GM21825 (cell line): ENCODE measurements around the gene CDC14A.
"Not testable (repeated sequence)": the region's sequence is repeated elsewhere in the genome, so short reads cannot be mapped to it uniquely, and the experiment has no call there.

Experiments
- ATAC-seq: cut with Tn5 transposase; IDR thresholded peaks from one replicate; pipeline ENCODE4 v1.9.1; 2021; ENCODE audit warnings: mild to moderate bottlenecking, moderate library complexity; ENCODE audit not compliant: unreplicated experiment

CDC14A gene

DNA sequence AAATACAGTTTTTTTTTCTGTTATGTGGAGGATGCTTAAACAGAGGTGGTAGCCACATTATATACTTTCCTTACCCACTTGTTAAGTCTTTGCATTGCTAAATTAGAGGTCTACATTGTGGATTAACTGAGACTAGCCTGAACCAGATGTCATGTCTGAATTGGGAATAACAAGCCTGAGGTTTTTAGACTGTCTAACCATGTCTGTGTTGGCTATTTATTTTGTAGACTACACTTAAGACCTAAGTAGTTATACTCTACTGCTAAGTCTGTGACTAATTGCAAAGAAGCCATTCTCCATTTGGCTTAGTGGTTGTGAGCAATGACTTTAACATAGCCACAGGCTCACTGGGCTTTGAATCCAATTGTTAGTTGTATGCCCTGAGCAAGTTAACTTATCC is 45.4 kb downstream of the CDC14A start:
- no peak for ATAC-seq

DNA sequence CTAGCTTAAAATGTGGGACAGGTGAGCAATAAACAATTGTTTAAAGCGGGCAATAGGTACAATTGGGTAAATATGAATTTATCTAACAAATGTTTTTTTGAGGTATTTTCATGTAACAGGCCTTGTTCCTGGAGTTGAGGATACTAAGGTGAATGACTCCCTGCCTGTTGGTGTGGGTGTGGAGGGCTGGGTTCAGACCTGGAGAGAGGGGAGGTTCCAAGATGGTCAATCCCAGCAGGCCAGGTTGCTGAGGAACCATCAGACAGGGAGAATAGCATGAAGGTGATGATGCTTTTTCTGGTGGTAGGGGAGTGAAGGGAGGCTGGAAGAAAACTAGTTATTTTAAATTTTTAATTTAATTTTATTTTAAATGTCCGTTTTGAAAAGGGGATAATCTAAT is 46.3 kb downstream of the CDC14A start:
- no peak for ATAC-seq

DNA sequence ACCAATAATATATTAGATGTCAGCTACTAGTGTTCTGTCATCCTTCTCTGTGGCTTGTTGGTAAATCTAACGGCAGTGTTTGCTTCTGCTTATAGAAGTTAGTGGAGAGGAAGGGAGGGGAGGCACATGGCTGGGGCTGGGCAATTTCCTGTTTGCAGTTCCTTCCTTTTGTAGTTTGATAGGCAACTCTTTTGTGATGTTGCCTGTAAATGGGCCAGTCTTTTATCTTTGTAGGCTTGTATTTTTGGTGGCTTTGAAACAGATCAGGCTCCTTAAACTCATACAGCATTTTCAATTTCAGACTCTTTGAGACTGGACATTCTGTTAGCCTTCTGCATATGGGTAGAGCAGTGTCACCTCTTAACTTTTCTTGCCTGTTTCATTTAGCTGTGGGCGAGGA is 48.1 kb downstream of the CDC14A start:
- no peak for ATAC-seq

DNA sequence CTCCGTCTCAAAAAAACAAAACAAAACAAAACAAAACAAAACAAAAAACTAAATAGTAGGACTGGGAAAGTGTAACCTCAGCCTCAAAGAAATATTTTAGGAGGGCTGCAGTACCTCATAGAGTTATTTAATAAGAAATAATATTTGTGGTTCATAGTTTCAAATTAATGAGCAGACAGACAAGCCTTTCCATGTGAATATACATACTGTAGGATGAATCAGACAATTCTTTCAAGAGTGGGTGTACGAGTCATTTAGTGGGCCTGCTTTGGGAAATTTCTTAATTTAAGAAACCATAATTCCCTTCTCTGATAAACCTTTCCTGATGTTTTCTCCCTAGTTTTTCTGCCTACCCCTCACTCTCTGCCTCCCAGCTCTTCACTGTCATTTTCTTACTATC is 52.5 kb downstream of the CDC14A start:
- ATAC-seq, result no peak

DNA sequence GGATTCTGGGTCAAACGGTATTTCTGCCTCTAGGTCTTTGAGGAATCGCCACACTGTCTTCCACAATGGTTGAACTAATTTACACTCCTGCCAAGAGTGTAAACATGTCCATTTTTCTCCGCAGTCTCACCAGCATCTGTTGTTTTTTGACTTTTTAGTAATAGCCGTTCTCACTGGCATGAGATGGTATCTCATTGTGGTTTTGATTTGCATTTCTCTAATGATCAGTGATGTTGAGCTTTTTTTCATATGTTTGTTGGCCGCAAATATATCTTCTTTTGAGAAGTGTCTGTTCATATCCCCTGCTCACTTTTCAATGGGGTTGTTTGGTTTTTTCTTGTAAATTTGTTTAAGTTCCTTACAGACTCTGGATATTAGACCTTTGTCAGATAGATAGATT is 53.6 kb downstream of the CDC14A start:
- ATAC-seq, result not testable (repeated sequence)

DNA sequence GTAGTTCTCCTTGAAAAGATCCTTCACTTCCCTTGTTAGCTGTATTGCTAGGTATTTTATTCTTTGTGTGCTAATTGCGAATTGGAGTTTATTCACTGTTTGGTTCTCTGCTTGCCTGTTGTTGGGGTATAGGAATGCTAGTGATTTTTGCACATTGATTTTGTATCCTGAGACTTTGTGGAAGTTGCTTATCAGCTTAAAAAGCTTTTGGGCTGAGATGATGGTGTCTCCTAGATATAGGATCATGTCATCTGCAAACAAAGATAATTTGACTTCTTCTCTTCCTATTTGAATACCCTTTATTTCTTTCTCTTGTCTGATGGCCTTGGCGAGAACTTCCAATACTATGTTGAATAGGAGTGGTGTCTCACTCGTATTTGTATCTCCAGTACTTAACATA is 55.1 kb downstream of the CDC14A start:
- ATAC-seq, result not testable (repeated sequence)

DNA sequence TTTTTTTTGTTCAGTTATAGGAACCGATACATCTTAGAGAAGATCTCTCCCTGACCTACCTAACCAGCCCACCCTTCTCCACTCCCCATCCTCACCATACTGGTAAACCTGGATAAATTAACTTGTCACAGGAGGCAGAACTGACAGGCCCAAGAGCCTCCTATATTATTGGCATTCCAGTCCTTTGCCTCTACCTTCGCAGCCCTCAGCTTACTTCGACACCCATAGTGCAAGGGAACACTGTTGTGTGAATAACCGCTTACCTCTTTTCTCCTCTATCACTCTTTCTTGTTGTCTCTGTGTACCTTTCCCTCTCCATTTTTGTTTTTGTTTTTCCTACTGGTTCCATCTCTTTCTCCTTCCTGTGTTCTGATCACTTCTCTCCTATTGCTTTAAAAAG is 58.7 kb downstream of the CDC14A start:
- ATAC-seq, result no peak

DNA sequence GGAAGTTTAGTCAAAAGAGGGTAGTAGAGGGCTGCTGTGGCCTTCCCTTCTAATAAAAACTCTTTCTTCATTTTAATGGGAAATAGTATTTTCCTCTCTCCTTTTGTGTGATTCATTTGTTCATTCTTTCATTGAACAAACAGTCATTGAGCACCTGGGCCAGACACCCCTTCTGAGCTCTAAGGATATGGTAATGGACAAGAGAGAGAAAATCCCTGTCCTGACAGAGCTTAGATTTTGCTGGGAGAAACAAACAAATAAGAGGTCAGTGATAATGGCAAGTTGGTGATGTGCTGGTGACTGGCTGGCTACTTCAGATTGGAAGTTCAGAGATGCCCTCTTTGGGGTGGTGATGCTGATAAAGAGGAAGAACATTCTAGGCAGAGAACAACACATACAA is 59.3 kb downstream of the CDC14A start:
- ATAC-seq, result no peak

DNA sequence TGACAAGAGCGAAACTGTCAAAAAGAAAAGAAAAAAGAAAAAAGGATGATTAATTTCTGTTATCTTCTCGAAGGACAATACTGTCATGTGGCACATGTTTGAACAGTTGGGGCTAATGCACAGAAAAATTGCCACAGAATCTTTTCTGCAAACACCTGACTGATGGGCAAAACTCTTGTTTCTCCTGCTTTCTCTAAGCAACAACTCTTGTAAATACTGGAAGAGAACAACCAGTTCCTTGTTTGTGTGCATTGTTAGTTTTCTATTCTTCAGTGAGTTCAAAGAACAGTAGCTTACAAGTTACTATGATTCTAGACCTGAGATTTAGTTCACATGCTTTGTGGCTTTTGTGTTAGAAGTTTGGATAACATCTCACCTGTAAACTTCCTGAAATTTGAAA is 60.7 kb downstream of the CDC14A start:
- no peak for ATAC-seq

DNA sequence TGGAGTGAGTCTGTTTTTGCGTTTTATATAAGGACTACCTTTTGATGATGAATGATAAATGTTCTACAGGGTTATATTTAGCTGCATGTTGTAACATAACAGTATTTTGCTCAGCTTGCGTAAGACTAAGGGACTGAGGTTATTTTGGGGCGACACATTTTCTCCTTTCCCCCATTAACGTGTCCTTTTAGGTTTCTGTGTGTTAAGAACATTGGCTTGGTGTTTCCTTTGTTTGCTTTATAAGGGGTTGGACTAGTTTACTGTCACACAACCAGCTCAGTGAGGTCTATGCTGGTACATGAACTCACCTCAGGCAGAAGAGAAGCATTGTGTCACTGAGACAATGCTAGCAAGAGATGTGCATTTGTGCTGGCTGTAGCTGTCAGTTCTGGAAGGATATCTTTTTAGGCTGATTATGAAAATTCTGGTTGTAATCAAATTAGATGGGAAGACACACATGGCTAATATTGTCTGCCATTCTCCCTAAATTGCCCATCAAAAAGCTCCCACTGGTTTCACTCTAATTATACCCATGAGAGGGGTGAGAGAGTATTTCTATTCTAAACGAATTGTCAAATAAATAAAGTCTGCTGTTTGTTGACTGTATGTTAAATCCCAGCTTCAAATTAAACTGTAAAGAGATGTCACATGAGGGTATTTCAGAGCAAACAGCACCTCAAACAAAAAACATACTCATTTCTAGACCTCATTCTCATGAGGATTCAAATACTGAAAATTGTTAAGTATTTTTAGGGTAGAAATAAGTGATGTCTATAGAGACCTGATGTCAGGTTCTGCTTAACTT is 62.6 kb downstream of the CDC14A start:
- ATAC-seq, result no peak

DNA sequence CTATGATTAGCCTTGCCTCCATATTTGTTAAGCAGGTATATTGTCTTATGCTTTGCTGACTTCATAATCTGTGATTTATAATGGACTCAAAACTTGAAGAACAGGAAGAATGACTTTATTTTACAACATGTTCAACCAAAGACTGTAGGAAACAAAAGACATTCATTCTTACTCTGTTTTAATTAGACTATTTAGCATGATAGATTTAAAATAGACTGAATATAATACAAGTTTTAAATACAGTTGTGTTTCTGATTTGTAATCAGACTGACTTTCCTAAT is 63.1 kb downstream of the CDC14A start:
- ATAC-seq, result no peak

DNA sequence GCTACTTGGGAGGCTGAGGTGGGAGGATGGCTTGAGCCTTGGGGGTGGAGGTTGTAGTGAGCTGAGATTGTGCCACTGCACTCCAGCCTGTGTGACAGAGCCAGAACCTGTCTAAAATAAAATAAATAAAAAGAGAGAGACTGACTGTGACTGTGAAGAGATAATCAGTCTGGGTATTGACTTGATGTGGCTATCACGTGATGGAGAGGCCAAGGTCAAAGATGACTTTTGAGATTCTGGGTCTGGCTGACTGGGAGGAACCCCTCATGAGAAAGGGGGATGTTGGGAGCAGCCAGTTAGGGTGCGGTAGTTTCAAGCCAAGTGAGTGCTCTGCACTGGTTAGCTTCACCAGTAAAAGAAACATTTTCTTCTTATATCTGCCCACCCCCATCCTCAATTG is 66.8 kb downstream of the CDC14A start:
- ATAC-seq, result no peak

DNA sequence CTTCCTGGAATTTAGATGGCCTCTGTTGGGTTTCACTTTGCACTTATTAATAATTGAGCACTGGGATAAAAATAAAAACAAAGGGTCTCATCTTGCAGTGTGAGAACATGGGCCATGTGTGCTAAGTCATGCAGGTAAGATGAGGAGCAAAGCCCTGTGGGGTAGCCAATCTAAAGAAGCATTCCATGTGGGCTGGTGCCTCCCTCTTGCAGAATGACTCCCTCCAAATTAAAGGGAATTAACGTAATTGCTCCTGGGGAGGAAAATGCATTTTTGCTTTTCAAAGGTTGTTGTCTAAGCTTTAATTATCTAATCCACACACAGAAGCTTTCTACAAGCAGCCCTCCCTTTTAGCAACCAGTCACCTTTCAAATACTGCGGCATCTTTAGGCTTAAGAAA is 69.8 kb downstream of the CDC14A start:
- ATAC-seq, result no peak

DNA sequence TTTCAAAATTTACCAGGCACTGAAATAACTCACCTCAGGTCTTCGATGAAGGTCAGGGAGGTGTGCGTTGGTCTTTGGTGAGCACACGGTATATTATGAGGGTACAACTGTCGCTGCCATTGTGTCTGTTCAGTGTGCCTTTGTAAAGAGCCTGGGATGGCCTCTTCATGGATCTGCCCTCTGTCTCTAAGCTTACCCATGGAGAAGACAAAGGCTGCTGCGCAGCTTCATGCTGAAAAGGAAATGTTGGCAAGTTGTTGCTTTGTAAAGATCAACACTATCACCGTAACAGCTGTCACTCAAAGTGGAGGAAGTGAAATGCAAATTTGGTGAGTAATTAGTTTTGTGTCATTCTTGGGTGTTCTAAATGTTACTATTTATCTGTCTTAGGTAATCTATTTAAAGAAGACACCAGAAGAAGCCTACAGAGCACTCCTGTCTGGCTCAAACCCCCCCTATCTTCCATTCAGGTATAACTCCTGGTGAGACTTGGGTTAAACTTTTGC is 71.6 kb downstream of the CDC14A start:
- ATAC-seq, result peak; percentile 78

DNA sequence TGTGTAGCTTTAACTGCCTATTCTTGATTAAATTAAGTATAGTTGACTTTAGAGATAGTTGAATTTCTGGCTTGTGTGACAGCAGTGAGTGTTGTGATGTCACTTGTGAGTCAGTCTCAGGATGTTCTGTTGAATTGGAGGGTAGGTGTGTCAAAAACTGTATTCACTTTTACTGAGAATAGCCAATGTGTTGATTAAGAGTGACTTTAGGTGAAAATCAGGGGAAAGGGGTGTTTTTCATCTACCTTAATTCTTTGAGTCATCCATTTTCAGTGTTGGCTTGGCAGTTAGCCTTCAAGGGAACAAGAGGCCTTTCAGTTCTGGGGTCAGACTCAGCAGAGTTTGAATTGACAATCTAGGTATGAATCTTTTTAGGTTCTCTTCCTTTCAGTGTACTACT is 75.9 kb downstream of the CDC14A start:
- no peak for ATAC-seq

DNA sequence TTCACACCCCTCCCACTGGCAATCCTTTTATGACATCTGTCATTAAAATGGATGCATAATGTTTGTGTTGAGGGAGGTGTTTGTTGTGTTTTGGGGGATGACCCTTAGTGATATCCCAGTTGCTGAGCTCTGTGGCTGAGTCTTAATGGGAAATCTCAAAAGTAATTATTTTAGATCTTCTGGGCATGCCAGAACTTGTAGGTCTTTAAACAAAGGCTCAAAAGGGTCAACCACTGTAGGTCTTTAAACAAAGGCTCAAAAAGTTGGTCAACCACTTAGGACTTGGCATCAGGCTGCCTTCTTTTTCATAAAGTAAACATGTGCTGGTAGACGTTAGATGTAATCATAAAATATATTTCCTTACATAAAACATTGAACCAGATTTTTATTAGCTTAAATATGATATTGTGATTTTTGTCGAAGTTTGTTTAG is 78.0 kb downstream of the CDC14A start:
- no peak for ATAC-seq

DNA sequence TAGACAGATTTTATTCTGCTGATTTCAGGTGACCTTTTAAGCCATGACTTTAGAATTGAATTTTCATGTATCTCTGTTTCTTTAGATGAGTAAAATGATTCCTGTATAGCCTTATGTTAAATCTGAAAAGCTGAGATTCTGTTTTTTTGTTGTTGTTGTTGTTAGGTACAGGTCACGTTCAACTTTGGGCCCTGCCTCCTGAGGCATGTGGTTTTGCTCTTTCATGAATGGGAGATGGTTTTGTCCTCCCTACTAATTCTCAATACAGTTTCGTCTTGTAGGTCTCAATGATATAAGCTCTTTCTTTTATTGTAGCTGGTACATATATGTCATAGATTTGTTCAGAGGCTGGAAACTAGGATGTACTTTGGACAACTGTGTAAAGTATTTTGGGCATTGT is 79.6 kb downstream of the CDC14A start:
- no peak for ATAC-seq

DNA sequence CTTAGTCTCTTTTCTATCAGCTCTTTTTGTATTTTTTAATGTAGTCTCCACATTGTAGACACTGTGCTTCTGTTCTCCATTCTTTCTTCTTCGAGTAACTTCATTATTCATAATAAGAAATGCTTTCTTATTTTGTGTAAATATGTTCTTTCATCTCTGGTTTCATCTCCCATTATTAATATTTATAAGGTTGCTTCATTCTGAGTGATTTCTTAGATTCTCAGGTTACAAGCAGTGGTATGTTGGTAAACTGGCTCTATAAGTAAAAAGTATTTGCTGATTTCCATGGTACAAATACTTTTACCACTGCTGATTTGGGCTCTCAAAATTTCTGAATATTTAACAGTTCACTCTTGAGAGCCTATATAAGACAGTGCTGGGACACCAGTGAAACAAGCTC is 81.3 kb downstream of the CDC14A start:
- ATAC-seq, result no peak

DNA sequence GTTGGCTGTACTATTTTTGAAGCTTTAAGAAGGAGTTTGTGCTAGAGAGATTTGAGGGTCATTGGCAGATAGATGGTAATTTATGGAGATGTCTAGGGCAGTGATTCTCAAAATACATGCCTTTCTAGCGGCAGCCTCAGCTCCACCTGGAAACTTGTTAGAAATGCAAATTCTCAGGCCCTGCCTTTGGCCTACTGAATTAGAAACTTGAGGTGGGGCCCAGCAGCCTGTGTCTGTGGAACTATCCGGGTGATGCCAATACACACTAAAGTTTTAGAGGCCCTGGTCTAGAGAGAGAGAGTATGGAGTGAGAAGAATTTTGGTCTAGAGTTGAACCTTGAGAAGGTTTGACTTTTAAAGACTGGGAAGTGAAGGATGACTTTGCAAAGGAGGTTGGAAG is 82.5 kb downstream of the CDC14A start:
- no peak for ATAC-seq

DNA sequence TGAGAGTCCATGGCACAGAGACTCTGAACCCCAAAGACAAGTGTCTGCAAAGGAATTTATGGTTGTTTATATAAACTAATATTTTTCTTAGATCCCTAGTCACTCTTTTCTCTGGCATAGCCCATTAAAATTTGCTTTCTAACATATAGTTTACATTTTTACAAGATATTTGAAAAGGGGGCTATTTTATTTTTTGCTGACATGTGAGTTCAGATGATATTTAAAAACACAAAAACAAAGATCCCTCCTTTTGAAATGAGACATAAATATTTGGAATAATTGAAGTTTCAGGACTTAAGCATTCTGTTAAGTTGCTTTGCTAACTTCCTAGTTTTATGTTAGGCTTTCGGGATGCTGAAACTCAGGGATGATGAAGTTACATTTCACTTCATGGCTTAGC is 86.1 kb downstream of the CDC14A start:
- ATAC-seq, result no peak

DNA sequence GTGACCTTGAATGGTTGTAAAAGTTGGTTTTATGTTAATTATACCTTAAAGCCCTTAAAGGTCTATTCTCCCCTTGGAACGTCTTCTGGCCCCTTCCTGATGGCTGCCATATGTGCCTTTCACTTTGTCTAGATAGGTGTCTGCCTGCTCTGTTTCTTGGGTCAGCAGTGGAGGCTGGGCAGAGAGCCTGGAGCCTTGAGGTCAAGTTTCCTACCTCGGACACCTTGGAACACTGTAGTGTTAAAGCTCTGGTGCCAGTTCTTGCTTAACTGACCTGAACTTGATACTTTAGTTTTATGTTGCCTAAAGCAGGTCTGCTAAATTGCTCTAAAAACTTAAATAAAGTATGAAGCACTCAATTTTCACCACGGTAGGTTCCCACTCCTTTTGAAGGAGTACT is 86.5 kb downstream of the CDC14A start:
- ATAC-seq, result no peak

DNA sequence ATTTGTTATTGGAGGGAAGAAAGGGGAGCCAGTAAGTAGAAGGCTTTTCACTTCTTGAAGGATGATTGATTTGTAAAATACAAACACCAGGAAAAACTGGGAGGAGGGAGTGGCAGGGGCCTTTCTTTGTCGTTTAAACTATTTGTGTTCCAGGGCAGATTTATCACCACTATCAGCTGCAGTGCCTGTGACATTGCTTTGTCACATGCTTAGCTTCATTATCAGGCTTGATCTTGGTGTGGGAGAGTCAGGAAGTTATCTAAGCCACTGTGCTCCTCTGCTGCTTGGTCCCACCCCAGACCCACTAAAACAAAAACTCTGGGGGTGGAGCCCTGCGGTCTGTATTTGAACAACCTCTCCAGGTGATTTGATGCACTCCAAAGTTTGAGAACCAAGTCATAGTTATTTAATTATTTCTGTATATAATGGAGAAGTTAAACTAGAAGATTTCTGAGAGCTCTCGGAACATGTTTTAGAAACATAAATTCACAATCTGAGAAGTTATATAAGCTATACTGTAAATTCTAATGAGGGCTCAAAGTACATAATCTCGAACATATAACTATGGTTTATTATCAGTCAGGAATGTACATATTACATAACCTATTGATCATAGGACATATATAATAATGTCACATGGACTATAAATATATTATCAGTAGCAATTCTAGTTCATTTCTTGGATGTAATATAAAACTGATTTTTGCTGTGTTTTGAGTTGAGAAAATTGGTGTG is 87.9 kb downstream of the CDC14A start:
- ATAC-seq, result no peak

DNA sequence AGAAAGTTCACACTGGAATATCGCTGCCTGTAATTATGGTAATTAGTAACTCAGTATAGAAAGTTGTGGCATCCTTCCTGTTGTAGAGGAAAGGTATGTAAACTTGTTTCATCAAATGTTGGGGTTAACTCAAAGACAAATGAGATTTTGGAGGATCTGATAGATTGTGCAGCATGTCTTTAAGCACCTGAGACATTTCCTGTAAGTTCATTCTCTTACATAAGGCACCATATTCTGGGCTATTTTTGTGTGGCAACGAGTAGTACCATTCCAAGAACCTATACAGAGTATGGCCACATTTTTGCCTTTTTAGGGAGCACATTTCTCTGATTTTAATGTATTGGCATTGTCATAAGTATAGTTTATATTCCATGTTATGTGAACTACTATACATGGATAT is 88.8 kb downstream of the CDC14A start:
- no peak for ATAC-seq
